ENCODE measurements around the gene FHL2.

- no peak for TF ChIP-seq RARB (CRISPR knock-in tag; IDR thresholded peaks at IDR 0.05)
- no peak for TF ChIP-seq ZFP30 (CRISPR knock-in tag; IDR thresholded peaks at IDR 0.05)
- no peak for TF ChIP-seq OSR1 (CRISPR knock-in tag; IDR thresholded peaks at IDR 0.05)
- TF ChIP-seq ZFP3 (CRISPR knock-in tag; IDR thresholded peaks at IDR 0.05): no peak
- no peak for TF ChIP-seq ARNTL (CRISPR knock-in tag; IDR thresholded peaks at IDR 0.05; ENCODE audit: borderline replicate concordance, low read depth)
- TF ChIP-seq, protein P1, sequence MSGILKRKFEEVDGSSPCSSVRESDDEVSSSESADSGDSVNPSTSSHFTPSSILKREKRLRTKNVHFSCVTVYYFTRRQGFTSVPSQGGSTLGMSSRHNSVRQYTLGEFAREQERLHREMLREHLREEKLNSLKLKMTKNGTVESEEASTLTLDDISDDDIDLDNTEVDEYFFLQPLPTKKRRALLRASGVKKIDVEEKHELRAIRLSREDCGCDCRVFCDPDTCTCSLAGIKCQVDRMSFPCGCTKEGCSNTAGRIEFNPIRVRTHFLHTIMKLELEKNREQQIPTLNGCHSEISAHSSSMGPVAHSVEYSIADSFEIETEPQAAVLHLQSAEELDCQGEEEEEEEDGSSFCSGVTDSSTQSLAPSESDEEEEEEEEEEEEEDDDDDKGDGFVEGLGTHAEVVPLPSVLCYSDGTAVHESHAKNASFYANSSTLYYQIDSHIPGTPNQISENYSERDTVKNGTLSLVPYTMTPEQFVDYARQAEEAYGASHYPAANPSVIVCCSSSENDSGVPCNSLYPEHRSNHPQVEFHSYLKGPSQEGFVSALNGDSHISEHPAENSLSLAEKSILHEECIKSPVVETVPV (CRISPR knock-in tag; IDR thresholded peaks at IDR 0.05): no peak
- TF ChIP-seq PATZ1 (CRISPR knock-in tag; IDR thresholded peaks at IDR 0.05; ENCODE audit: borderline replicate concordance): no peak
- no peak for TF ChIP-seq TOX (CRISPR knock-in tag; IDR thresholded peaks at IDR 0.05; ENCODE audit: borderline replicate concordance)
- TF ChIP-seq, protein P2, sequence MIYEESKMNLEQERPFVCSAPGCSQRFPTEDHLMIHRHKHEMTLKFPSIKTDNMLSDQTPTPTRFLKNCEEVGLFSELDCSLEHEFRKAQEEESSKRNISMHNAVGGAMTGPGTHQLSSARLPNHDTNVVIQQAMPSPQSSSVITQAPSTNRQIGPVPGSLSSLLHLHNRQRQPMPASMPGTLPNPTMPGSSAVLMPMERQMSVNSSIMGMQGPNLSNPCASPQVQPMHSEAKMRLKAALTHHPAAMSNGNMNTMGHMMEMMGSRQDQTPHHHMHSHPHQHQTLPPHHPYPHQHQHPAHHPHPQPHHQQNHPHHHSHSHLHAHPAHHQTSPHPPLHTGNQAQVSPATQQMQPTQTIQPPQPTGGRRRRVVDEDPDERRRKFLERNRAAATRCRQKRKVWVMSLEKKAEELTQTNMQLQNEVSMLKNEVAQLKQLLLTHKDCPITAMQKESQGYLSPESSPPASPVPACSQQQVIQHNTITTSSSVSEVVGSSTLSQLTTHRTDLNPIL (CRISPR knock-in tag; IDR thresholded peaks at IDR 0.05; ENCODE audit: low read depth): no peak
- TF ChIP-seq TSHZ2 (CRISPR knock-in tag; IDR thresholded peaks at IDR 0.05): no peak
- TF ChIP-seq CSDC2 (CRISPR knock-in tag; IDR thresholded peaks at IDR 0.05): no peak
- TF ChIP-seq BACH2 (CRISPR knock-in tag; IDR thresholded peaks at IDR 0.05; ENCODE audit: borderline replicate concordance): no peak
- TF ChIP-seq ZNF8 (CRISPR knock-in tag; IDR thresholded peaks at IDR 0.05): no peak
Measured at GRCh38 chr2:105416156-105416555, 17.3 kb upstream of the FHL2 start.
